DND-41 (cell line): ENCODE results near the gene ERVFRD-1.
"Not testable (repeated sequence)": the region's sequence is repeated elsewhere in the genome, so short reads cannot be mapped to it uniquely, and the experiment has no call there.

Source experiments
- ATAC-seq: fragments of 200-7000 bp; cut with Tn5 transposase; 3 replicates; pipeline ENCODE4 v1.9.1; 2021; ENCODE audit warnings: low read depth; ENCODE audit not compliant: insufficient read depth
- DNase-seq: peaks from one replicate; pipeline ENCODE4 v3.0.0-alpha.2; 2020
- H2AFZ ChIP-seq: 2 replicates; pipeline ENCODE4 v1.6.0; 2012; ENCODE audit warnings: low read depth, low read length
- H3K27ac ChIP-seq: 2 replicates; pipeline ENCODE4 v1.5.1; 2012; ENCODE audit warnings: low read length, inconsistent platforms
- H3K27me3 ChIP-seq: fragments of 200-600 bp; sonication (generic); 2 replicates; pipeline ENCODE4 v1.6.0; 2012; ENCODE audit warnings: low read length, mild to moderate bottlenecking, inconsistent platforms; ENCODE audit not compliant: insufficient read depth, poor library complexity
- H3K36me3 ChIP-seq: 2 replicates; pipeline ENCODE4 v1.5.1; 2012; ENCODE audit warnings: low read length, inconsistent platforms; ENCODE audit not compliant: insufficient read depth
- H3K4me1 ChIP-seq: 2 replicates; pipeline ENCODE4 v1.5.1; 2012; ENCODE audit warnings: mild to moderate bottlenecking, low read length; ENCODE audit not compliant: insufficient read depth
- H3K4me2 ChIP-seq: 2 replicates; pipeline ENCODE4 v1.6.0; 2012; ENCODE audit warnings: mild to moderate bottlenecking, moderate library complexity, low read length, inconsistent platforms; ENCODE audit not compliant: insufficient read depth
- H3K4me3 ChIP-seq, 2 experiments: fragments of 200-600 bp in 1 of 2; shearing (Covaris generic) in 1 of 2; 2 replicates each; pipeline ENCODE4 v1.5.1; 2012 to 2016; ENCODE audit warnings: inconsistent platforms in 2 of 2, low read length in 2 of 2, mild to moderate bottlenecking in 2 of 2, low read depth in 1 of 2, moderate library complexity in 1 of 2
- H3K79me2 ChIP-seq: 2 replicates; pipeline ENCODE4 v1.6.0; 2012; ENCODE audit warnings: low read length, inconsistent platforms; ENCODE audit not compliant: insufficient read depth
- H3K9ac ChIP-seq: 2 replicates; pipeline ENCODE4 v1.6.0; 2012; ENCODE audit warnings: low read depth, mild to moderate bottlenecking, inconsistent platforms, low read length, moderate library complexity
- H3K9me3 ChIP-seq: 2 replicates; pipeline ENCODE4 v1.5.1; 2012; ENCODE audit warnings: low read length, moderate library complexity, mild to moderate bottlenecking, inconsistent platforms; ENCODE audit not compliant: insufficient read depth, severe bottlenecking
- H4K20me1 ChIP-seq: 2 replicates; pipeline ENCODE4 v1.6.0; 2012; ENCODE audit warnings: low read length; ENCODE audit not compliant: insufficient read depth
- CTCF ChIP-seq: IDR thresholded peaks from 2 replicates; pipeline ENCODE4 v1.5.1; 2012; ENCODE audit warnings: borderline replicate concordance, low read length, moderate library complexity, mild to moderate bottlenecking; ENCODE audit not compliant: poor library complexity, severe bottlenecking; ENCODE audit errors: extremely low read depth
- EZH2 ChIP-seq: IDR thresholded peaks from 3 replicates; pipeline ENCODE4 v1.6.1; 2012; ENCODE audit warnings: borderline replicate concordance, low read depth, mild to moderate bottlenecking, moderate library complexity, low read length, inconsistent platforms; ENCODE audit not compliant: severe bottlenecking

The ERVFRD-1 gene

GRCh38 chr6:11089695-11090094 is 21.8 kb downstream of the ERVFRD-1 start:
- Histone ChIP-seq H3K27ac (no peak overlapping the region), H3K9ac (no peak overlapping the region), H3K4me2 (no peak overlapping the region), H4K20me1 (no peaks in the 10 kb centered on the region), H3K9me3 (no peaks in the 10 kb centered on the region), H3K4me1 (peaks cover 8% of the 10 kb centered on the region), H2AFZ (no peak overlapping the region), H3K79me2 (peaks cover 8% of the 10 kb centered on the region), H3K4me3 (no peak overlapping the region), H3K36me3 (no peaks in the 10 kb centered on the region), H3K27me3 (no peaks in the 10 kb centered on the region)
- no peak for TF ChIP-seq CTCF
- no peak for TF ChIP-seq EZH2
- ATAC-seq (no peak), DNase-seq (no peak)

GRCh38 chr6:11087141-11087812 is 24.2 kb downstream of the ERVFRD-1 start:
- not testable (repeated sequence) for H3K4me2 ChIP-seq, H4K20me1 ChIP-seq, H3K36me3 ChIP-seq, H3K4me1 ChIP-seq, H3K9ac ChIP-seq, H3K27me3 ChIP-seq, H3K4me3 ChIP-seq, H3K27ac ChIP-seq, H3K9me3 ChIP-seq, H2AFZ ChIP-seq, H3K79me2 ChIP-seq, ATAC-seq, DNase-seq

- TF ChIP-seq EZH2 (no peak), CTCF (no peak)
- no peaks in the 10 kb centered on the region for H3K27me3 ChIP-seq
- no peaks in the 10 kb centered on the region for H3K4me1 ChIP-seq
- no peak overlapping the region for H3K9ac ChIP-seq
- H3K4me3 ChIP-seq, result no peak overlapping the region
- no peaks in the 10 kb centered on the region for H3K79me2 ChIP-seq
- no peak overlapping the region for H3K4me2 ChIP-seq
- H3K36me3 ChIP-seq, result no peaks in the 10 kb centered on the region
- H3K27ac ChIP-seq, result no peak overlapping the region
- ATAC-seq (no peak), DNase-seq (no peak)
- no peaks in the 10 kb centered on the region for H3K9me3 ChIP-seq
- H4K20me1 ChIP-seq, result no peaks in the 10 kb centered on the region
- H2AFZ ChIP-seq, result no peak overlapping the region
These were observed 25.6 kb downstream of the ERVFRD-1 start for GRCh38 chr6:11085758-11086435.

- DNase-seq, result no peak
- no peak for ATAC-seq
- Histone ChIP-seq H3K36me3 (no peaks in the 10 kb centered on the region), H3K27ac (no peak overlapping the region), H3K79me2 (no peaks in the 10 kb centered on the region), H3K9ac (no peak overlapping the region), H3K27me3 (no peaks in the 10 kb centered on the region), H3K9me3 (no peaks in the 10 kb centered on the region), H3K4me1 (no peaks in the 10 kb centered on the region), H3K4me3 (no peak overlapping the region), H3K4me2 (no peak overlapping the region), H4K20me1 (no peaks in the 10 kb centered on the region), H2AFZ (no peak overlapping the region)
- TF ChIP-seq EZH2 (no peak), CTCF (no peak)
These were observed 27.6 kb downstream of the ERVFRD-1 start for GRCh38 chr6:11083956-11084355.
